GM12878 (cell line): ENCODE measurements around the gene KLF15. TPM values are rescaled to one million over a fixed set of nuclear protein-coding genes. Genes with fewer than 3 reads are reported as not detected.

Experiments
- ATAC-seq: fragments of 200-7000 bp; cut with Tn5 transposase; 3 replicates; pipeline ENCODE4 v1.9.1; 2020; ENCODE audit warnings: mild to moderate bottlenecking, moderate library complexity
- BruUV-seq: library from RNA; stranded (reverse); fragments of 400-500 nt; replicated peaks from 2 replicates; lab custom pipeline; 2021; lab: Mats Ljungman, UMichigan
- CTCF ChIA-PET: fragments of 300-600 bp; sonication (Branson Sonifier 250); formaldehyde crosslinking; extraction: SDS; loops from one replicate; lab custom pipeline; 2021; ENCODE audit warnings: inconsistent platforms; lab: Yijun Ruan, JAX
- POLR2A ChIA-PET: fragments of 350-600 bp; formaldehyde crosslinking; extraction: SDS; loops from one replicate; lab custom pipeline; 2021; ENCODE audit warnings: inconsistent platforms; lab: Charles Lee
- RAD21 ChIA-PET: fragments of 300-600 bp; sonication (Branson Sonifier 250); formaldehyde crosslinking; loops from one replicate; lab custom pipeline; 2023; ENCODE audit warnings: antibody characterized with exemption; ENCODE audit not compliant: unreplicated experiment; lab: Charles Lee
- SMC1A ChIA-PET: fragments of 300-600 bp; sonication (Branson Sonifier 250); formaldehyde crosslinking; loops from one replicate; lab custom pipeline; 2023; ENCODE audit not compliant: unreplicated experiment, uncharacterized antibody; lab: Charles Lee
- DNase-seq: peaks from one replicate; pipeline ENCODE4 v3.0.0-alpha.2; 2011; ENCODE audit warnings: low read depth, low spot score
- FAIRE-seq: peaks from 3 replicates; lab custom pipeline; 2011; peaks lifted over from hg19 to GRCh38; lab: Jason Lieb, UNC
- H2AFZ ChIP-seq: 2 replicates; pipeline ENCODE4 v1.6.0; 2011; ENCODE audit warnings: low read depth, low read length, control low read depth; ENCODE audit not compliant: control insufficient read depth
- H3K27ac ChIP-seq: 2 replicates; pipeline ENCODE4 v1.5.1; 2011; ENCODE audit warnings: control low read depth; ENCODE audit not compliant: control insufficient read depth, insufficient read depth
- H3K27me3 ChIP-seq, 2 experiments: replicated peaks in 1 of 2; 2 replicates each; pipeline versions ENCODE4 v1.6.0 to v1.6.1; 2011; ENCODE audit warnings: low read length in 1 of 2; ENCODE audit not compliant: control insufficient read depth in 2 of 2, insufficient read depth in 2 of 2
- H3K36me3 ChIP-seq, 2 experiments: 2 replicates each; pipeline ENCODE4 v1.5.1; 2011; ENCODE audit warnings: low read length in 1 of 2; ENCODE audit not compliant: control insufficient read depth in 2 of 2, insufficient read depth in 2 of 2
- H3K4me1 ChIP-seq: 2 replicates; pipeline ENCODE4 v1.6.1; 2011; ENCODE audit warnings: mild to moderate bottlenecking, low read length, moderate library complexity, mixed read lengths; ENCODE audit not compliant: control insufficient read depth, insufficient read depth
- H3K4me2 ChIP-seq: 2 replicates; pipeline ENCODE4 v1.6.0; 2011; ENCODE audit warnings: control low read depth; ENCODE audit not compliant: control insufficient read depth, insufficient read depth
- H3K4me3 ChIP-seq: fragments of 200-600 bp; sonication (generic); 2 replicates; pipeline ENCODE4 v1.5.1; 2016
- H3K79me2 ChIP-seq: 2 replicates; pipeline ENCODE4 v1.6.0; 2011; ENCODE audit warnings: low read length; ENCODE audit not compliant: control insufficient read depth, insufficient read depth
- H3K9ac ChIP-seq: 2 replicates; pipeline ENCODE4 v1.8.0; 2011; ENCODE audit warnings: low read length, control low read depth, mixed read lengths; ENCODE audit not compliant: control insufficient read depth, insufficient read depth
- H3K9me3 ChIP-seq: replicated peaks from 3 replicates; pipeline ENCODE4 v1.5.1; 2011; ENCODE audit warnings: mild to moderate bottlenecking, low read length; ENCODE audit not compliant: control insufficient read depth, insufficient read depth
- H4K20me1 ChIP-seq: 2 replicates; pipeline ENCODE4 v1.6.0; 2011; ENCODE audit not compliant: control insufficient read depth, insufficient read depth
- BRCA1 ChIP-seq: IDR thresholded peaks from 2 replicates; pipeline ENCODE4 v1.6.1; 2011; ENCODE audit warnings: low read depth, low read length, improper control_type of control experiment
- CBX5 ChIP-seq: sonication (generic); IDR thresholded peaks from 2 replicates; pipeline ENCODE4 v1.6.1; 2016; ENCODE audit warnings: low read depth, moderate library complexity, mild to moderate bottlenecking, inconsistent platforms
- FOS ChIP-seq: IDR thresholded peaks from 3 replicates; pipeline ENCODE4 v1.6.1; 2011; ENCODE audit warnings: borderline replicate concordance; ENCODE audit not compliant: insufficient read length; ENCODE audit errors: extremely low read depth
- HDAC6 ChIP-seq: fragments of 200-600 bp; sonication (generic); IDR thresholded peaks from one replicate; pipeline ENCODE4 v1.8.0; 2017; ENCODE audit warnings: antibody characterized with exemption; ENCODE audit not compliant: unreplicated experiment
- HDGF ChIP-seq: fragments of 450-650 bp; IDR thresholded peaks from 2 replicates; pipeline ENCODE4 v1.6.1; 2016; ENCODE audit warnings: antibody characterized with exemption
- KDM1A ChIP-seq: fragments of 200-600 bp; sonication (generic); IDR thresholded peaks from 2 replicates; pipeline ENCODE4 v1.6.1; 2016; ENCODE audit warnings: borderline replicate concordance
- POLR2AphosphoS5 ChIP-seq: IDR thresholded peaks from 2 replicates; pipeline ENCODE4 v1.6.1; 2011; ENCODE audit warnings: mild to moderate bottlenecking, low read length, inconsistent platforms
- RAD51 ChIP-seq: fragments of 450-650 bp; IDR thresholded peaks from 2 replicates; pipeline ENCODE4 v1.6.1; 2016; ENCODE audit warnings: moderate library complexity, mild to moderate bottlenecking, inconsistent platforms
- ZBED1 ChIP-seq: IDR thresholded peaks from 2 replicates; pipeline ENCODE4 v1.6.1; 2016; ENCODE audit warnings: borderline replicate concordance
- ZNF217 ChIP-seq: fragments of 450-650 bp; IDR thresholded peaks from 2 replicates; pipeline ENCODE4 v1.6.1; 2017; ENCODE audit warnings: antibody characterized with exemption, mild to moderate bottlenecking
- ZNF622 ChIP-seq: fragments of 450-650 bp; IDR thresholded peaks from 2 replicates; pipeline ENCODE4 v1.6.1; 2017; ENCODE audit warnings: mild to moderate bottlenecking, inconsistent platforms
- WGBS: methylation state at CpG from one replicate; pipeline ENCODE4 v1.1.6; 2016; ENCODE audit warnings: low lambda C conversion rate; ENCODE audit not compliant: insufficient replicate concordance, insufficient coverage; ENCODE audit errors: missing lambda C conversion rate; 5-methylcytosine and 5-hydroxymethylcytosine counted together
- in situ Hi-C: fragments of 300-500 bp; cut with MboI; formaldehyde crosslinking; loops from 9 replicates; pipeline ENCODE4 v1.14.3; 2018; ENCODE audit warnings: mixed read lengths
- intact Hi-C: fragments of 100-400 bp; cut with micrococcal nuclease; formaldehyde crosslinking; loops from one replicate; pipeline ENCODE4 v1.14.2; 2022; ENCODE audit not compliant: unreplicated experiment
- polyA plus RNA-seq, 11 experiments: library from polyadenylated mRNA; depleted of rRNA in 4 of 11; unstranded in 6 of 11; stranded (reverse) in 5 of 11; fragments of >200 nt; fragmentation: Nextera tagmentation in 4 of 11; fragmentation: Illumina TruSeq in 1 of 11; extraction: Ambion mirVana in 4 of 11; extraction: Trizol in 1 of 11; gene quantifications; 1 replicate in 1 of 11; 2 replicates in 10 of 11; pipeline versions ENCODE4 v1.2.1 to v1.2.3, GENCODE V29; 2011 to 2016; ENCODE audit warnings: inconsistent platforms in 2 of 11, missing spikeins in 2 of 11, low read depth in 1 of 11
- total RNA-seq, 4 experiments: library from RNA; depleted of rRNA in 3 of 4; stranded (reverse); fragments of >200 nt in 3 of 4; fragmentation: Illumina TruSeq in 1 of 4; extraction: Trizol in 1 of 4; gene quantifications; 2 replicates each; pipeline versions ENCODE4 v1.2.1 to v1.2.3, GENCODE V29; 2013 to 2021

KLF15 gene
- total and polyA plus RNA-seq, 10 of the 15 experiments (the other 5 are each of a cell fraction or from before 2014, with no cell fraction given) = 0.15 TPM; not detected in 9

GRCh38 chr3:126393563-126393962 is 36.4 kb upstream of the KLF15 start:
- in situ Hi-C loops (loop anchor here (10.0 to 25.0 kb wide), 2 partner anchors 106 to 259 kb away; no protein-coding TSS in a partner anchor), intact Hi-C loops (no loop called here)
- DNase-seq = no peak
- Histone ChIP-seq H3K9me3 (peaks cover under 1% of the 10 kb centered on the region; the same call in 1 of the 3 replicates), H3K36me3 (no peaks in the 10 kb centered on the region), H3K79me2 (no peaks in the 10 kb centered on the region), H3K4me3 (no peak overlapping the region), H3K4me2 (no peak overlapping the region), H2AFZ (no peak overlapping the region), H3K27me3 (peaks cover 0 to 3% of the 10 kb centered on the region in 2 experiments; a peak in 2 of 4 replicates), H4K20me1 (no peaks in the 10 kb centered on the region), H3K9ac (no peak overlapping the region), H3K4me1 (peaks cover 13% of the 10 kb centered on the region), H3K27ac (no peak overlapping the region)
- SMC1A ChIA-PET = interaction anchor here (0.9 kb wide), 1 partner anchor 30 kb away, joined by 3 read pairs; no protein-coding TSS in a partner anchor
- RAD21 ChIA-PET = no interaction called here
- CTCF ChIA-PET = interaction anchor here (1.3 to 2.1 kb wide), 3 partner anchors 28 to 80 kb away, joined by 3 to 4 read pairs (median 4); no protein-coding TSS in a partner anchor
- TF ChIP-seq ZNF622 (no peak), ZNF217 (no peak), BRCA1 (no peak), KDM1A (no peak), ZBED1 (no peak), RAD51 (no peak), HDGF (no peak), POLR2AphosphoS5 (no peak), HDAC6 (no peak), FOS (no peak), CBX5 (no peak)
- BruUV-seq = no TSS peak
- POLR2A ChIA-PET = no interaction called here
- no peak for FAIRE-seq
- WGBS = 10% methylated on average over 4 of the region's 4 CpGs
- ATAC-seq = no peak
